ENCODE results near the gene MGST2.
A peak's percentile ranks its signal among the peaks of the same experiment; 100 is the strongest.

Gene MGST2

DNA sequence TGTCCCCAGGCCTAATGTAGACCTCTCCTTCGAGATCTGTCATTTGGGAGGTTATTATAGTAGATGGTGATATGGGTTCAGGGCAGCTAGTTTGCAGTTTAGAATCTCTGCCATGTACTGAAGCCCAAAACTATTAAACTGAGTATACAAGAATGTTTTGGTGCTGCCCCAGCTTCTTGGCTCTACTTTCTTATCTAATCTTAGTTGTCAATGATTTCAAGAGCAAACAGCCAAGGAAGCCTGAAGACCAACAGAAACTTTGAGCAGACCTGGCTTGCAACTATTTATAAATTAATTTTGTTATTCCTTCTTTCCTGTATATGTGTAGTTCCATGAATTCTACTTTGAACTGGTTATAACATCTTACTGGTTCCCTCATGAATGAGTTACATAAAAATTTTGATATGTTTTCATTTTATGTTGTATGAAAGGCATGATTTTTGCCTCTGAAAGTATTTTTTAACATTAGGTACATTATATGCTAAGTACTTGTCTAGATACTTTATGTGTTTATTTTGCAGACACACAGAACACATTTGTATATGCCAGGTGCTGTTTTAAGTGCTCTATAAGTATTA lies 2.0 kb upstream of the MGST2 start:
- Histone ChIP-seq H3K9me3 (ENCODE audit: insufficient read depth, low read depth, low read length) (no peaks in the 10 kb centered on the region), H3K36me3 (ENCODE audit: insufficient read depth, low read length) (no peaks in the 10 kb centered on the region), H3K4me3 (ENCODE audit: low read length, poor library complexity, severe bottlenecking) (no peak overlapping the region), H3F3A (ENCODE audit: low read depth) (no peaks in the 10 kb centered on the region), H2AFZ (ENCODE audit: low read length) (no peak overlapping the region), H3K79me2 (ENCODE audit: insufficient read depth, low read length) (peaks cover 37% of the 10 kb centered on the region), H3K9ac (ENCODE audit: low read depth, low read length, poor library complexity, severe bottlenecking) (no peak overlapping the region), H3K9me2 (replicated peaks; ENCODE audit: low read depth, low read length) (no peaks in the 10 kb centered on the region), H3K4me2 (ENCODE audit: low read depth, low read length, poor library complexity, severe bottlenecking) (no peak overlapping the region), H3K27me3 (ENCODE audit: insufficient read depth, low read length, poor library complexity, severe bottlenecking) (no peaks in the 10 kb centered on the region), H4K20me1 (ENCODE audit: insufficient read depth, low read length, poor library complexity, severe bottlenecking) (no peaks in the 10 kb centered on the region), H3K4me1 (ENCODE audit: insufficient read depth, low read length, poor library complexity, severe bottlenecking) (peaks cover 57% of the 10 kb centered on the region)
- TF ChIP-seq, protein P1, sequence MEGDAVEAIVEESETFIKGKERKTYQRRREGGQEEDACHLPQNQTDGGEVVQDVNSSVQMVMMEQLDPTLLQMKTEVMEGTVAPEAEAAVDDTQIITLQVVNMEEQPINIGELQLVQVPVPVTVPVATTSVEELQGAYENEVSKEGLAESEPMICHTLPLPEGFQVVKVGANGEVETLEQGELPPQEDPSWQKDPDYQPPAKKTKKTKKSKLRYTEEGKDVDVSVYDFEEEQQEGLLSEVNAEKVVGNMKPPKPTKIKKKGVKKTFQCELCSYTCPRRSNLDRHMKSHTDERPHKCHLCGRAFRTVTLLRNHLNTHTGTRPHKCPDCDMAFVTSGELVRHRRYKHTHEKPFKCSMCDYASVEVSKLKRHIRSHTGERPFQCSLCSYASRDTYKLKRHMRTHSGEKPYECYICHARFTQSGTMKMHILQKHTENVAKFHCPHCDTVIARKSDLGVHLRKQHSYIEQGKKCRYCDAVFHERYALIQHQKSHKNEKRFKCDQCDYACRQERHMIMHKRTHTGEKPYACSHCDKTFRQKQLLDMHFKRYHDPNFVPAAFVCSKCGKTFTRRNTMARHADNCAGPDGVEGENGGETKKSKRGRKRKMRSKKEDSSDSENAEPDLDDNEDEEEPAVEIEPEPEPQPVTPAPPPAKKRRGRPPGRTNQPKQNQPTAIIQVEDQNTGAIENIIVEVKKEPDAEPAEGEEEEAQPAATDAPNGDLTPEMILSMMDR (conservative IDR thresholded peaks at IDR 0.05; ENCODE audit: low read length): no peak
- no peak for TF ChIP-seq EZH2phosphoT487 (IDR thresholded peaks at IDR 0.05; ENCODE audit: borderline replicate concordance)

DNA sequence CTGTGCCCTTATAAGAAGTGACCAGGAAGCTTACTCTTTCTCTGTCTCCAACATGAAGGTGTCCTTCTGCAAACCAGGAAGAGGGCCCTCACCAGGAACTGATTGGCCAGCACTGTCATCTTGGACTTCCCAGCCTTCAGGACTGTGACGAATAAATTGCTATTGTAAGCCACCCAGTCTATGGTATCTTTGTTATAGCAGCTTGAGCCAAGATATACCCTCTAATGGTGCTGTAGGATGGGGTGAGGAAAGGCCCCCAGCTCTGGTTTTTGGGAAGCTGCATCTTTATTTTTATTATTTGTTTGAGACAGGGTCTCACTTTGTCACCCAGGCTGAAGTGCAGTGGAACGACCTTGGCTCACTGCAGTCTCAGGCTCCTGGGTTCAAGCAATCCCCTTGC lies 1.2 kb upstream of the MGST2 start:
- Histone ChIP-seq H3K4me1 (ENCODE audit: insufficient read depth, low read length, poor library complexity, severe bottlenecking) (peaks cover 63% of the 10 kb centered on the region), H3K79me2 (ENCODE audit: insufficient read depth, low read length) (peaks cover 45% of the 10 kb centered on the region), H3K9me3 (ENCODE audit: insufficient read depth, low read depth, low read length) (no peaks in the 10 kb centered on the region), H3K9ac (ENCODE audit: low read depth, low read length, poor library complexity, severe bottlenecking) (no peak overlapping the region), H3F3A (ENCODE audit: low read depth) (no peaks in the 10 kb centered on the region), H2AFZ (ENCODE audit: low read length) (no peak overlapping the region), H3K36me3 (ENCODE audit: insufficient read depth, low read length) (no peaks in the 10 kb centered on the region), H3K4me3 (ENCODE audit: low read length, poor library complexity, severe bottlenecking) (no peak overlapping the region), H3K9me2 (replicated peaks; ENCODE audit: low read depth, low read length) (no peaks in the 10 kb centered on the region), H3K4me2 (ENCODE audit: low read depth, low read length, poor library complexity, severe bottlenecking) (no peak overlapping the region), H4K20me1 (ENCODE audit: insufficient read depth, low read length, poor library complexity, severe bottlenecking) (peaks cover under 1% of the 10 kb centered on the region), H3K27me3 (ENCODE audit: insufficient read depth, low read length, poor library complexity, severe bottlenecking) (no peaks in the 10 kb centered on the region)
- TF ChIP-seq, protein P1 (conservative IDR thresholded peaks at IDR 0.05; ENCODE audit: low read length): no peak
- TF ChIP-seq EZH2phosphoT487 (IDR thresholded peaks at IDR 0.05; ENCODE audit: borderline replicate concordance): no peak

DNA sequence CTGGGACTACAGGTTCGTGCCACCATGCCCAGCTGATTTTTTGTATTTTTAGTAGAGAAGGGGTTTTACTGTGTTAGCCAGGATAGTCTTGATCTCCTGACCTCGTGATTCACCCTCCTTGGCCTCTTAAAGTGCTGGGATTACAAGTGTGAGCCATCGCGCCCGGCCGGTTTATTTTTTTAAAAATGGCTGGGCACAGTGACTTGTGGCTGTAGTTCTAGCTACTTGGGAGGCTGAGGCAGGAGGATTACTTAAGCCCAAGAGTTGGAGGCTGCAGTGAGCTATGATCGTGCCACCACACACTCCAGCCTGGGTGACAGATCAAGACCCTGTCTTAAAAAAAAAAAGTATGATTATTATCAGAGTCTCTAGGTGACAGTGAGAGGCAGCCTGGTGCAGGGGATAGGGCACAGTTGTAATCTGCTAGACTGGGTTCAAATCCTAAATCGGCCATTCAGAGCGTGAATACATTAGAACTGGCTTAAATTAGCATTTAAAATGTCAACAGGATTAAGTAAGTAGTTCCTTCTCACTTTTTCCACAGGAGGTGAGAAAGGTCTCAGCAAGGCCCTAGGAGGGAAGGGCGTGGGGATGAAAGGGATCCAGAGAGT lies 435 bp upstream of the MGST2 start:
- Histone ChIP-seq H2AFZ (ENCODE audit: low read length) (peak overlapping the region; percentile 84), H3K4me1 (ENCODE audit: insufficient read depth, low read length, poor library complexity, severe bottlenecking) (peaks cover 67% of the 10 kb centered on the region), H3K9me3 (ENCODE audit: insufficient read depth, low read depth, low read length) (no peaks in the 10 kb centered on the region), H3K27me3 (ENCODE audit: insufficient read depth, low read length, poor library complexity, severe bottlenecking) (no peaks in the 10 kb centered on the region), H3F3A (ENCODE audit: low read depth) (no peaks in the 10 kb centered on the region), H3K9me2 (replicated peaks; ENCODE audit: low read depth, low read length) (no peaks in the 10 kb centered on the region), H3K79me2 (ENCODE audit: insufficient read depth, low read length) (peaks cover 52% of the 10 kb centered on the region), H3K9ac (ENCODE audit: low read depth, low read length, poor library complexity, severe bottlenecking) (peak overlapping the region; percentile 99), H3K36me3 (ENCODE audit: insufficient read depth, low read length) (no peaks in the 10 kb centered on the region), H3K4me3 (ENCODE audit: low read length, poor library complexity, severe bottlenecking) (peak overlapping the region; percentile 98), H4K20me1 (ENCODE audit: insufficient read depth, low read length, poor library complexity, severe bottlenecking) (peaks cover 4% of the 10 kb centered on the region), H3K4me2 (ENCODE audit: low read depth, low read length, poor library complexity, severe bottlenecking) (peak overlapping the region; percentile 90)
- TF ChIP-seq EZH2phosphoT487 (IDR thresholded peaks at IDR 0.05; ENCODE audit: borderline replicate concordance): no peak
- TF ChIP-seq, protein P1 (conservative IDR thresholded peaks at IDR 0.05; ENCODE audit: low read length): no peak
